HEK293 (cell line): ENCODE measurements around the gene PADI2.

ENCODE experiments used
- CTCF ChIA-PET: fragments of 350-600 bp; formaldehyde crosslinking; extraction: SDS; loops from one replicate; lab custom pipeline; 2021; ENCODE audit warnings: antibody characterized with exemption; lab: Yijun Ruan, JAX
- POLR2A ChIA-PET: fragments of 300-600 bp; formaldehyde crosslinking; extraction: SDS; loops from one replicate; lab custom pipeline; 2020; ENCODE audit warnings: antibody characterized with exemption, inconsistent platforms; lab: Yijun Ruan, JAX
- H3K27ac ChIP-seq: fragments of 200-500 bp; sonication (Bioruptor generic); 2 replicates; pipeline ENCODE4 v1.5.1; 2014; ENCODE audit warnings: low read depth, low read length, control low read depth, inconsistent platforms; ENCODE audit errors: extremely low read depth
- H3K36me3 ChIP-seq, 2 experiments: fragments of 200-500 bp in 1 of 2; sonication (Bioruptor generic) in 1 of 2; 1 replicate in 1 of 2; 2 replicates in 1 of 2; pipeline ENCODE4 v1.5.1; 2014 to 2017; ENCODE audit warnings: inconsistent platforms in 2 of 2, low read length in 2 of 2; ENCODE audit not compliant: control insufficient read depth in 2 of 2, insufficient read depth in 1 of 2
- H3K4me1 ChIP-seq: fragments of 200-500 bp; sonication (Bioruptor generic); 2 replicates; pipeline ENCODE4 v1.5.1; 2014; ENCODE audit warnings: mild to moderate bottlenecking, low read length, inconsistent platforms; ENCODE audit not compliant: control insufficient read depth, insufficient read depth
- H3K4me3 ChIP-seq: 2 replicates; pipeline ENCODE4 v1.5.1; 2011; ENCODE audit warnings: low read depth, mild to moderate bottlenecking, control low read depth, low read length, moderate library complexity
- H3K9me3 ChIP-seq: fragments of 200-500 bp; sonication (Bioruptor generic); 2 replicates; pipeline ENCODE4 v1.5.1; 2014; ENCODE audit warnings: low read depth, low read length, inconsistent platforms; ENCODE audit not compliant: control insufficient read depth, insufficient read depth
- MYNN ChIP-seq: fragments of 450-650 bp; formaldehyde crosslinking; IDR thresholded peaks from 2 replicates; pipeline ENCODE4 v1.5.1; 2016; ENCODE audit warnings: missing biosample characterization, missing genetic modification characterization, borderline replicate concordance
- PRDM1 ChIP-seq: fragments of 450-650 bp; formaldehyde crosslinking; IDR thresholded peaks from 2 replicates; pipeline ENCODE4; 2016; ENCODE audit warnings: missing biosample characterization, missing genetic modification characterization
- PRDM6 ChIP-seq: fragments of 450-650 bp; formaldehyde crosslinking; IDR thresholded peaks from 2 replicates; pipeline ENCODE4 v1.5.1; 2017; ENCODE audit warnings: missing biosample characterization, missing genetic modification characterization
- SP7 ChIP-seq: fragments of 450-650 bp; formaldehyde crosslinking; IDR thresholded peaks from 2 replicates; pipeline ENCODE4 v1.5.1; 2016; ENCODE audit warnings: missing biosample characterization, missing genetic modification characterization
- ZBTB20 ChIP-seq: fragments of 450-650 bp; formaldehyde crosslinking; IDR thresholded peaks from 2 replicates; pipeline ENCODE4 v1.5.1; 2016; ENCODE audit warnings: missing biosample characterization, missing genetic modification characterization
- ZBTB21 ChIP-seq: fragments of 450-650 bp; formaldehyde crosslinking; IDR thresholded peaks from 2 replicates; pipeline ENCODE4 v1.5.1; 2017; ENCODE audit warnings: missing biosample characterization, missing genetic modification characterization
- ZBTB7A ChIP-seq: fragments of 450-650 bp; formaldehyde crosslinking; IDR thresholded peaks from 2 replicates; pipeline ENCODE4 v1.5.1; 2016; ENCODE audit warnings: low read depth, missing biosample characterization, missing genetic modification characterization
- ZIC2 ChIP-seq: fragments of 450-650 bp; formaldehyde crosslinking; IDR thresholded peaks from 2 replicates; pipeline ENCODE4 v1.5.1; 2016; ENCODE audit warnings: missing biosample characterization, missing genetic modification characterization
- ZNF121 ChIP-seq: fragments of 450-650 bp; formaldehyde crosslinking; IDR thresholded peaks from 2 replicates; pipeline ENCODE4 v1.5.1; 2016; ENCODE audit warnings: missing biosample characterization, missing genetic modification characterization
- ZNF16 ChIP-seq: fragments of 450-650 bp; formaldehyde crosslinking; IDR thresholded peaks from 2 replicates; pipeline ENCODE4 v1.5.1; 2016; ENCODE audit warnings: low read depth, missing biosample characterization, missing genetic modification characterization
- ZNF184 ChIP-seq: fragments of 450-650 bp; IDR thresholded peaks from 2 replicates; pipeline ENCODE4 v1.5.1; 2018; ENCODE audit warnings: missing biosample characterization, mild to moderate bottlenecking, missing genetic modification characterization
- ZNF2 ChIP-seq: fragments of 450-650 bp; formaldehyde crosslinking; IDR thresholded peaks from 2 replicates; pipeline ENCODE4 v1.5.1; 2016; ENCODE audit warnings: missing biosample characterization, missing genetic modification characterization
- ZNF248 ChIP-seq: fragments of 450-650 bp; formaldehyde crosslinking; IDR thresholded peaks from 2 replicates; pipeline ENCODE4 v1.5.1; 2017; ENCODE audit warnings: missing biosample characterization, missing genetic modification characterization
- ZNF302 ChIP-seq: fragments of 450-650 bp; formaldehyde crosslinking; IDR thresholded peaks from 2 replicates; pipeline ENCODE4 v1.5.1; 2016; ENCODE audit warnings: missing biosample characterization, missing genetic modification characterization, low read depth
- ZNF350 ChIP-seq: fragments of 450-650 bp; formaldehyde crosslinking; IDR thresholded peaks from 2 replicates; pipeline ENCODE4 v1.5.0; 2017; ENCODE audit warnings: missing biosample characterization, mild to moderate bottlenecking, missing genetic modification characterization
- ZNF354C ChIP-seq: fragments of 450-650 bp; formaldehyde crosslinking; IDR thresholded peaks from 2 replicates; pipeline ENCODE4 v1.5.1; 2016; ENCODE audit warnings: missing biosample characterization, missing genetic modification characterization, low read depth, borderline replicate concordance
- ZNF426 ChIP-seq: fragments of 450-650 bp; formaldehyde crosslinking; IDR thresholded peaks from 2 replicates; pipeline ENCODE4 v1.5.1; 2017; ENCODE audit warnings: missing biosample characterization, missing genetic modification characterization, mild to moderate bottlenecking, inconsistent platforms, moderate library complexity
- ZNF473 ChIP-seq: fragments of 450-650 bp; formaldehyde crosslinking; IDR thresholded peaks from 2 replicates; pipeline ENCODE4 v1.5.1; 2017; ENCODE audit warnings: missing biosample characterization, missing genetic modification characterization
- ZNF521 ChIP-seq: fragments of 450-650 bp; formaldehyde crosslinking; IDR thresholded peaks from 2 replicates; pipeline ENCODE4 v1.5.1; 2017; ENCODE audit warnings: missing biosample characterization, mild to moderate bottlenecking, missing genetic modification characterization
- ZNF623 ChIP-seq: fragments of 450-650 bp; formaldehyde crosslinking; IDR thresholded peaks from 2 replicates; pipeline ENCODE4 v1.5.1; 2016; ENCODE audit warnings: missing biosample characterization, missing genetic modification characterization
- ZNF654 ChIP-seq: fragments of 450-650 bp; formaldehyde crosslinking; IDR thresholded peaks from 2 replicates; pipeline ENCODE4 v1.5.1; 2016; ENCODE audit warnings: low read depth, missing biosample characterization, missing genetic modification characterization
- ZNF658 ChIP-seq: fragments of 450-650 bp; formaldehyde crosslinking; IDR thresholded peaks from 2 replicates; pipeline ENCODE4; 2016; ENCODE audit warnings: missing biosample characterization, missing genetic modification characterization
- ZNF701 ChIP-seq: fragments of 450-650 bp; formaldehyde crosslinking; IDR thresholded peaks from 2 replicates; pipeline ENCODE4 v1.5.1; 2016; ENCODE audit warnings: missing biosample characterization, missing genetic modification characterization
- ZNF776 ChIP-seq: fragments of 450-650 bp; formaldehyde crosslinking; IDR thresholded peaks from 2 replicates; pipeline ENCODE4 v1.5.0; 2017; ENCODE audit warnings: missing biosample characterization, missing genetic modification characterization, borderline replicate concordance
- ZSCAN30 ChIP-seq: fragments of 450-650 bp; IDR thresholded peaks from 2 replicates; pipeline ENCODE4 v1.5.1; 2018; ENCODE audit warnings: missing biosample characterization, mild to moderate bottlenecking, missing genetic modification characterization, moderate library complexity
- TF ChIP-seq, protein P1 (sequence below): fragments of 450-650 bp; formaldehyde crosslinking; IDR thresholded peaks from 2 replicates; pipeline ENCODE4 v1.5.1; 2016; ENCODE audit warnings: missing biosample characterization, missing genetic modification characterization
- TF ChIP-seq, protein P2 (sequence below): fragments of 450-650 bp; formaldehyde crosslinking; IDR thresholded peaks from 2 replicates; pipeline ENCODE4 v1.5.1; 2016; ENCODE audit warnings: missing biosample characterization, missing genetic modification characterization, low read depth

PADI2 gene

DNA sequence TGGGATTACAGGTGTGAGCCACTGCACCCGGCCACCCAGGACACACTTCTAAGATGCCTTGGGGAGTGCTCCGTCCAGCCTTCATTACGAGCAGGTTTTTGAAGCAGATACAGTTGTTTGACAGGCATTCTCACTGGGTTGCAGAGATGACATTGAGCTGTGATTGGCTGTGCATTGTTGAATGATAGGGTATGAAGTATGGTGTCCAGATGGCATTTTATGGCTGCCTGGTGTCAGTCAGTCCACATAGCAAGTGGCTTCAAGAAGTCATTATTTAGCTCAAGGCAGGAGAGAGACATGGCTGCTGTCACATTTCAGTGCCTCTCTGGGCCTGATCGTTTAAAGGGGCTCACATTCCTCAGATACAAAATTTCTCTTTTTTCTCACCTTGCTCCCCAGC lies 14.8 kb upstream of the PADI2 start:
- POLR2A ChIA-PET = no interaction called here
- TF ChIP-seq ZNF2 (tag by site-specific recombination) (no peak), PRDM6 (tag by site-specific recombination) (no peak), ZNF623 (no peak), ZNF776 (tag by site-specific recombination) (no peak), ZNF473 (tag by site-specific recombination) (no peak), MYNN (no peak), ZNF426 (tag by site-specific recombination) (no peak), ZBTB7A (no peak), SP7 (no peak)
- TF ChIP-seq, protein P1, sequence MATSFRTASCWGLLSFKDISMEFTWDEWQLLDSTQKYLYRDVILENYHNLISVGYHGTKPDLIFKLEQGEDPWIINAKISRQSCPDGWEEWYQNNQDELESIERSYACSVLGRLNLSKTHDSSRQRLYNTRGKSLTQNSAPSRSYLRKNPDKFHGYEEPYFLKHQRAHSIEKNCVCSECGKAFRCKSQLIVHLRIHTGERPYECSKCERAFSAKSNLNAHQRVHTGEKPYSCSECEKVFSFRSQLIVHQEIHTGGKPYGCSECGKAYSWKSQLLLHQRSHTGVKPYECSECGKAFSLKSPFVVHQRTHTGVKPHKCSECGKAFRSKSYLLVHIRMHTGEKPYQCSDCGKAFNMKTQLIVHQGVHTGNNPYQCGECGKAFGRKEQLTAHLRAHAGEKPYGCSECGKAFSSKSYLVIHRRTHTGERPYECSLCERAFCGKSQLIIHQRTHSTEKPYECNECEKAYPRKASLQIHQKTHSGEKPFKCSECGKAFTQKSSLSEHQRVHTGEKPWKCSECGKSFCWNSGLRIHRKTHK (tag by site-specific recombination) = no peak
- Histone ChIP-seq H3K9me3 (no peaks in the 10 kb centered on the region), H3K4me3 (no peak overlapping the region), H3K4me1 (no peaks in the 10 kb centered on the region), H3K27ac (no peak overlapping the region), H3K36me3 (no peaks in the 10 kb centered on the region)
- CTCF ChIA-PET = no interaction called here

GRCh38 chr1:17130138-17130635 lies 10.9 kb upstream of the PADI2 start:
- POLR2A ChIA-PET = interaction anchor here (0.7 to 0.8 kb wide), 2 partner anchors 59 to 81 kb away, joined by 4 to 6 read pairs; no protein-coding TSS in a partner anchor
- CTCF ChIA-PET = interaction anchor here (0.7 to 13.2 kb wide), 2 partner anchors 107 to 672 kb away, joined by 3 to 281 read pairs; no protein-coding TSS in a partner anchor
- TF ChIP-seq ZNF658 = no peak
- peak; percentile 35; the same call in 1 of the 2 replicates for TF ChIP-seq ZBTB20
- TF ChIP-seq, all 188 proteins: peak for 1
- no peak overlapping the region for H3K4me3 ChIP-seq
- peaks cover 3% of the 10 kb centered on the region; the same call in 1 of the 2 replicates for H3K4me1 ChIP-seq
- H3K27ac ChIP-seq = no peak overlapping the region
- no peaks in the 10 kb centered on the region for H3K36me3 ChIP-seq
- H3K9me3 ChIP-seq = no peaks in the 10 kb centered on the region

- ChIA-PET POLR2A (interaction anchor here (0.6 to 2.2 kb wide), 2 partner anchors 106 to 108 kb away, joined by 4 to 5 read pairs; no protein-coding TSS in a partner anchor), CTCF (interaction anchor here (1.1 to 13.2 kb wide), 7 partner anchors 10 to 208 kb away, joined by 3 to 281 read pairs (median 8); no protein-coding TSS in a partner anchor)
- Histone ChIP-seq H3K9me3 (no peaks in the 10 kb centered on the region), H3K27ac (no peak overlapping the region), H3K36me3 (no peaks in the 10 kb centered on the region), H3K4me3 (no peak overlapping the region), H3K4me1 (peaks cover 3% of the 10 kb centered on the region; the same call in 1 of the 2 replicates)
- TF ChIP-seq ZNF16 (tag by site-specific recombination) (no peak), ZNF302 (tag by site-specific recombination) (no peak), ZSCAN30 (tag by site-specific recombination) (no peak), ZNF521 (no peak), PRDM6 (tag by site-specific recombination) (peak; percentile 83), ZNF248 (tag by site-specific recombination) (no peak), ZBTB21 (tag by site-specific recombination) (no peak), ZIC2 (tag by site-specific recombination) (no peak), ZNF121 (tag by site-specific recombination) (no peak), ZBTB7A (no peak), ZNF184 (no peak), ZNF701 (tag by site-specific recombination) (no peak), PRDM1 (tag by site-specific recombination) (0 out of 2 replicates have a peak, but pooled peaks have one; percentile 36), SP7 (peak; percentile 72), ZNF654 (tag by site-specific recombination) (no peak), ZNF350 (no peak), ZNF354C (tag by site-specific recombination) (no peak)
- TF ChIP-seq, protein P2, sequence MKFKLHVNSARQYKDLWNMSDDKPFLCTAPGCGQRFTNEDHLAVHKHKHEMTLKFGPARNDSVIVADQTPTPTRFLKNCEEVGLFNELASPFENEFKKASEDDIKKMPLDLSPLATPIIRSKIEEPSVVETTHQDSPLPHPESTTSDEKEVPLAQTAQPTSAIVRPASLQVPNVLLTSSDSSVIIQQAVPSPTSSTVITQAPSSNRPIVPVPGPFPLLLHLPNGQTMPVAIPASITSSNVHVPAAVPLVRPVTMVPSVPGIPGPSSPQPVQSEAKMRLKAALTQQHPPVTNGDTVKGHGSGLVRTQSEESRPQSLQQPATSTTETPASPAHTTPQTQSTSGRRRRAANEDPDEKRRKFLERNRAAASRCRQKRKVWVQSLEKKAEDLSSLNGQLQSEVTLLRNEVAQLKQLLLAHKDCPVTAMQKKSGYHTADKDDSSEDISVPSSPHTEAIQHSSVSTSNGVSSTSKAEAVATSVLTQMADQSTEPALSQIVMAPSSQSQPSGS = no peak
These were observed 9.1 kb upstream of the PADI2 start for GRCh38 chr1:17128361-17128760.
